ENCODE measurements around the gene CBR4.

Gene CBR4

GRCh38 chr4:169010125-169011023 lies at the start of gene CBR4:
Gene CBR4, minus strand, starts transcription at chr4:169010255. Its CDS starts 166 bp downstream, at chr4:169010089.
- peak; percentile 97 for DNase-seq

GRCh38 chr4:169059306-169060211 lies 49.5 kb upstream of the CBR4 start:
- no peak for DNase-seq

- DNase-seq, result no peak
Observed at GRCh38 chr4:169058312-169058711, 48.3 kb upstream of the CBR4 start.

- no peak for DNase-seq
Observed at GRCh38 chr4:169054879-169055278, 44.8 kb upstream of the CBR4 start.

GRCh38 chr4:169052594-169052945 lies 42.5 kb upstream of the CBR4 start:
- no peak for DNase-seq

GRCh38 chr4:169051761-169052593 lies 41.9 kb upstream of the CBR4 start:
- no peak for DNase-seq

- no peak for DNase-seq
Observed at GRCh38 chr4:169050881-169051760, 41.1 kb upstream of the CBR4 start.

GRCh38 chr4:169050284-169050683 lies 40.2 kb upstream of the CBR4 start:
- DNase-seq, result no peak

- no peak for DNase-seq
Observed at GRCh38 chr4:169048868-169049414, 38.9 kb upstream of the CBR4 start.

GRCh38 chr4:169047956-169048355 lies 37.9 kb upstream of the CBR4 start:
- DNase-seq, result no peak

- DNase-seq, result no peak
Observed at GRCh38 chr4:169045862-169046584, 36.0 kb upstream of the CBR4 start.

- peak; percentile 43 for DNase-seq
Observed at GRCh38 chr4:169044714-169045447, 34.8 kb upstream of the CBR4 start.

- peak; percentile 85 for DNase-seq
Observed at GRCh38 chr4:169042608-169043007, 32.6 kb upstream of the CBR4 start.

GRCh38 chr4:169040559-169041261 lies 30.7 kb upstream of the CBR4 start:
- no peak for DNase-seq

GRCh38 chr4:169039251-169039954 lies 29.3 kb upstream of the CBR4 start:
- DNase-seq, result no peak

GRCh38 chr4:169037506-169037905 lies 27.5 kb upstream of the CBR4 start:
- peak; percentile 23 for DNase-seq

- DNase-seq, result peak; percentile 54
Observed at GRCh38 chr4:169035871-169036620, 26.0 kb upstream of the CBR4 start.

- DNase-seq, result peak; percentile 88
Observed at GRCh38 chr4:169033660-169034059, 23.6 kb upstream of the CBR4 start.

Data from NCI-H69 (cell line).